22Rv1 (cell line): ENCODE measurements around the gene LRRC58.

Experiments
- ZFX ChIP-seq: fragments of 450-650 bp; IDR thresholded peaks from 2 replicates; pipeline ENCODE4 v1.6.1; 2017; ENCODE audit warnings: antibody characterized with exemption, borderline replicate concordance
- TF ChIP-seq, protein P1 (sequence below): fragments of 450-650 bp; IDR thresholded peaks from 2 replicates; pipeline ENCODE4 v1.5.1; 2017; ENCODE audit warnings: mild to moderate bottlenecking

DNA sequence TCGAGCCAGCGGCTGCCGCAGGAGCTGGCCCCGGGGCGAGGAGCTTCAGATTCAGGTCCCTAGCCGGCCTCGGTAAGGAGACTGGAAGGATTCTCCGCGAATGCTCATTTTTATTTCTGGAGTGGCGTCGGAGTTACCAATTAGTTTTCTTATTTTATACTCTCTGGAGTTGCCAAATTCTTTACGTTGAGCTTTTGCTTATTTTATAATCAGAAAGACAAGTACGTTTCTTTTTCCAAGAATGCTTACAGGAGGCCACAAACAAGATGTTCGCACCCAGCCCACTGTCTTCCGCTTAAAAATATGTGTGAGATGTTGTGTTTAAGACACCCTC lies 63.7 kb downstream of the LRRC58 start:
- TF ChIP-seq, protein P1, sequence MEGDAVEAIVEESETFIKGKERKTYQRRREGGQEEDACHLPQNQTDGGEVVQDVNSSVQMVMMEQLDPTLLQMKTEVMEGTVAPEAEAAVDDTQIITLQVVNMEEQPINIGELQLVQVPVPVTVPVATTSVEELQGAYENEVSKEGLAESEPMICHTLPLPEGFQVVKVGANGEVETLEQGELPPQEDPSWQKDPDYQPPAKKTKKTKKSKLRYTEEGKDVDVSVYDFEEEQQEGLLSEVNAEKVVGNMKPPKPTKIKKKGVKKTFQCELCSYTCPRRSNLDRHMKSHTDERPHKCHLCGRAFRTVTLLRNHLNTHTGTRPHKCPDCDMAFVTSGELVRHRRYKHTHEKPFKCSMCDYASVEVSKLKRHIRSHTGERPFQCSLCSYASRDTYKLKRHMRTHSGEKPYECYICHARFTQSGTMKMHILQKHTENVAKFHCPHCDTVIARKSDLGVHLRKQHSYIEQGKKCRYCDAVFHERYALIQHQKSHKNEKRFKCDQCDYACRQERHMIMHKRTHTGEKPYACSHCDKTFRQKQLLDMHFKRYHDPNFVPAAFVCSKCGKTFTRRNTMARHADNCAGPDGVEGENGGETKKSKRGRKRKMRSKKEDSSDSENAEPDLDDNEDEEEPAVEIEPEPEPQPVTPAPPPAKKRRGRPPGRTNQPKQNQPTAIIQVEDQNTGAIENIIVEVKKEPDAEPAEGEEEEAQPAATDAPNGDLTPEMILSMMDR = no peak
- no peak for TF ChIP-seq ZFX
